ENCODE measurements around the gene SNX7. TPM values are rescaled to one million over a fixed set of nuclear protein-coding genes. Genes with fewer than 3 reads are reported as not detected.

SNX7 gene
- total RNA-seq, 4 donors from 2014 or later: 11.6 to 28.6 (median 19.4) TPM

GRCh38 chr1:98707556-98707955, 46.0 kb downstream of the SNX7 start:
- Histone ChIP-seq H3K4me3 (no peak overlapping the region), H3K36me3 (peaks cover 0 to 56% (median 0%) of the 10 kb centered on the region in 3 donors)
- no peak for TF ChIP-seq POLR2A (IDR thresholded peaks at IDR 0.05)
- TF ChIP-seq CTCF (IDR thresholded peaks at IDR 0.05): no peak
- no peak for TF ChIP-seq EP300 (IDR thresholded peaks at IDR 0.05)

GRCh38 chr1:98709906-98710305, 48.4 kb downstream of the SNX7 start:
- TF ChIP-seq CTCF (IDR thresholded peaks at IDR 0.05) (no peak), POLR2A (IDR thresholded peaks at IDR 0.05) (no peak), EP300 (IDR thresholded peaks at IDR 0.05) (no peak)
- Histone ChIP-seq H3K36me3 (peaks cover 0 to 59% (median 0%) of the 10 kb centered on the region in 3 donors), H3K4me3 (no peak overlapping the region), H3K27ac (no peak overlapping the region), H3K9me3 (no peaks in the 10 kb centered on the region), H3K4me1 (no peaks in the 10 kb centered on the region), H3K27me3 (no peaks in the 10 kb centered on the region)
- whole genome bisulfite sequencing, 2 donors: 81 to 87% methylated on average over 3 of the region's 3 CpGs
- no peak for DNase-seq (ENCODE audit: low spot score in 2 of 2)

More at GRCh38 chr1:98707556-98707955, 46.0 kb downstream of the SNX7 start:
- Histone ChIP-seq H3K9me3 (no peaks in the 10 kb centered on the region), H3K27me3 (no peaks in the 10 kb centered on the region), H3K27ac (no peak overlapping the region), H3K4me1 (no peaks in the 10 kb centered on the region)
- DNase-seq (ENCODE audit: low spot score in 2 of 2): no peak

GRCh38 chr1:98723574-98723973, 62.1 kb downstream of the SNX7 start:
- Histone ChIP-seq H3K27ac (no peak overlapping the region), H3K9me3 (no peaks in the 10 kb centered on the region), H3K4me3 (no peak overlapping the region), H3K27me3 (no peaks in the 10 kb centered on the region), H3K36me3 (peaks cover 0 to 14% (median 0%) of the 10 kb centered on the region in 3 donors), H3K4me1 (no peaks in the 10 kb centered on the region)
- no peak for DNase-seq (ENCODE audit: low spot score in 2 of 2)
- no peak for TF ChIP-seq POLR2A (IDR thresholded peaks at IDR 0.05)
- TF ChIP-seq CTCF (IDR thresholded peaks at IDR 0.05): no peak
- TF ChIP-seq EP300 (IDR thresholded peaks at IDR 0.05): no peak
- WGBS, 2 donors: 81 to 83% methylated on average over 8 of the region's 8 CpGs

- no peak overlapping the region for H3K27ac ChIP-seq
- 73 to 79% methylated on average over 9 of the region's 9 CpGs for WGBS, 2 donors
- H3K4me3 ChIP-seq: no peak overlapping the region
- no peaks in the 10 kb centered on the region for H3K36me3 ChIP-seq
- no peak for DNase-seq (ENCODE audit: low spot score in 2 of 2)
- no peaks in the 10 kb centered on the region for H3K4me1 ChIP-seq
- TF ChIP-seq EP300 (IDR thresholded peaks at IDR 0.05) (no peak), CTCF (IDR thresholded peaks at IDR 0.05) (no peak), POLR2A (IDR thresholded peaks at IDR 0.05) (no peak)
- H3K27me3 ChIP-seq: no peaks in the 10 kb centered on the region
- no peaks in the 10 kb centered on the region for H3K9me3 ChIP-seq
These were observed 71.7 kb downstream of the SNX7 start for GRCh38 chr1:98732985-98733781.

- Histone ChIP-seq H3K4me3 (no peak overlapping the region), H3K27ac (no peak overlapping the region), H3K27me3 (no peaks in the 10 kb centered on the region), H3K4me1 (no peaks in the 10 kb centered on the region), H3K36me3 (peaks cover 0 to 5% (median 0%) of the 10 kb centered on the region in 3 donors), H3K9me3 (no peaks in the 10 kb centered on the region)
- no peak for DNase-seq (ENCODE audit: low spot score in 2 of 2)
- TF ChIP-seq CTCF (IDR thresholded peaks at IDR 0.05) (no peak), EP300 (IDR thresholded peaks at IDR 0.05) (no peak), POLR2A (IDR thresholded peaks at IDR 0.05) (no peak)
These were observed 72.2 kb downstream of the SNX7 start for GRCh38 chr1:98733782-98734112.
